ENCODE data around the gene C17orf113. TPM values are rescaled to one million over a fixed set of nuclear protein-coding genes. Genes with fewer than 3 reads are reported as not detected.
A peak's percentile ranks its signal among the peaks of the same experiment; 100 is the strongest.

C17orf113 gene
- total and polyA plus RNA-seq, 2 of the 13 experiments (the other 11 are each of a cell fraction or from before 2014, with no cell fraction given) = 0.87 to 1.1 TPM

DNA sequence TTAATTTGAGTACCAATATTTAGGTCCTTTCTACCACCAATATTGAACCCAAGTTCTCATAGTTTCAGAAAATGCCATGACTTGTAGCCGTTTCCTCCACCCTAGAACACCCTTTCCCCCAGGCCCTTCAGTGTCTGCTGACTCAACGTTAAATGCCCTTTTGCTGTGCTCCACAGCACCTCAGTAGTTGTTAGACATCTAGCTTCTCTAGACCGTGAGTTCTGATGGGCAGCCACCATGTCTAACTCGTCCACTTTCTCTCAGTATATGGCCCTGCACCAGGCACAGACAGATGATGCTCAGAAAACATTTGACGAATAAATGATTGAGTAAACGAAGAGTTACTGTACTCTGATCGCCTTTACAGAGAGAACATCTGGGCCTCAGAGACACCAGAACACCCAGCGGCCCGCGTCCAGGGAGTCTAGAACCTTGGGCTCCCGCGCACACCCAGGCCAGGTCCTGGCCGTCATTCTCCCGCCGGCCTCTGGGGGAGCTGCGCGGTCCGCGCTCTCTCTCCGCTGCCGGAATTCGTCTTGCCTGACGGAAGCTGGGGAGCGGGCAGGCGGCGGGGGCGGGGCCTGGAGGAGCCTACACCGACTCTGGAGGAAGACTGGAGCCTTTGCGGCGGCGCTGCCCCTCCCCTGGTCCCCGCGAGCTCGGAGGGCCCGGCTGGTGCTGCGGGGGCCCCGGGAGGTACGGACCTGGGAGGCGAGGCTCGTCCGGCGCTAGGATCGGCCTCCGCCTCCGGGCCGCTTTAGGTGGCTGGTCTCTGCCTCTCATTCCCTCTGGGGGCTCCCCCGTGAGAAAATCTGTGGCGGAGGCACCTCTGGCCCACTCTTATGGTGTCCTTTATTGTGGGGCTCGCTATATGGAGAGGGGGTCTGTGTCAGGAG, 30.6 kb downstream of the C17orf113 start, which contains the start of gene NKIRAS2 (continued):
- TF ChIP-seq, protein P1, sequence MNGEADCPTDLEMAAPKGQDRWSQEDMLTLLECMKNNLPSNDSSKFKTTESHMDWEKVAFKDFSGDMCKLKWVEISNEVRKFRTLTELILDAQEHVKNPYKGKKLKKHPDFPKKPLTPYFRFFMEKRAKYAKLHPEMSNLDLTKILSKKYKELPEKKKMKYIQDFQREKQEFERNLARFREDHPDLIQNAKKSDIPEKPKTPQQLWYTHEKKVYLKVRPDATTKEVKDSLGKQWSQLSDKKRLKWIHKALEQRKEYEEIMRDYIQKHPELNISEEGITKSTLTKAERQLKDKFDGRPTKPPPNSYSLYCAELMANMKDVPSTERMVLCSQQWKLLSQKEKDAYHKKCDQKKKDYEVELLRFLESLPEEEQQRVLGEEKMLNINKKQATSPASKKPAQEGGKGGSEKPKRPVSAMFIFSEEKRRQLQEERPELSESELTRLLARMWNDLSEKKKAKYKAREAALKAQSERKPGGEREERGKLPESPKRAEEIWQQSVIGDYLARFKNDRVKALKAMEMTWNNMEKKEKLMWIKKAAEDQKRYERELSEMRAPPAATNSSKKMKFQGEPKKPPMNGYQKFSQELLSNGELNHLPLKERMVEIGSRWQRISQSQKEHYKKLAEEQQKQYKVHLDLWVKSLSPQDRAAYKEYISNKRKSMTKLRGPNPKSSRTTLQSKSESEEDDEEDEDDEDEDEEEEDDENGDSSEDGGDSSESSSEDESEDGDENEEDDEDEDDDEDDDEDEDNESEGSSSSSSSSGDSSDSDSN (CRISPR knock-in tag; IDR thresholded peaks at IDR 0.05) = peak; percentile 86
- TF ChIP-seq SRSF1 (optimal IDR thresholded peaks at IDR 0.05; ENCODE audit: low read depth, low read length) = no peak
- TF ChIP-seq ZNF672 (CRISPR knock-in tag; IDR thresholded peaks at IDR 0.05) = no peak
- TF ChIP-seq GTF2F1 (IDR thresholded peaks at IDR 0.05; ENCODE audit: low read length) = 0 out of 2 replicates have a peak, but pooled peaks have one; percentile 61
- no peak for TF ChIP-seq NFATC3 (CRISPR knock-in tag; IDR thresholded peaks at IDR 0.05)
- TF ChIP-seq, protein P2, sequence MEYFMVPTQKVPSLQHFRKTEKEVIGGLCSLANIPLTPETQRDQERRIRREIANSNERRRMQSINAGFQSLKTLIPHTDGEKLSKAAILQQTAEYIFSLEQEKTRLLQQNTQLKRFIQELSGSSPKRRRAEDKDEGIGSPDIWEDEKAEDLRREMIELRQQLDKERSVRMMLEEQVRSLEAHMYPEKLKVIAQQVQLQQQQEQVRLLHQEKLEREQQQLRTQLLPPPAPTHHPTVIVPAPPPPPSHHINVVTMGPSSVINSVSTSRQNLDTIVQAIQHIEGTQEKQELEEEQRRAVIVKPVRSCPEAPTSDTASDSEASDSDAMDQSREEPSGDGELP (IDR thresholded peaks at IDR 0.05; ENCODE audit: borderline replicate concordance, low read depth) = peak; percentile 63; the same call in 1 of the 2 replicates
- TF ChIP-seq PRDM15 (CRISPR knock-in tag; IDR thresholded peaks at IDR 0.05) = no peak
- 0 out of 2 replicates have a peak, but pooled peaks have one; percentile 24 for TF ChIP-seq CHD2 (IDR thresholded peaks at IDR 0.05; ENCODE audit: low read depth, low read length)
- no peak; the same call in 1 of the 2 replicates for TF ChIP-seq ADNP (CRISPR knock-in tag; IDR thresholded peaks at IDR 0.05)
- TF ChIP-seq MLLT10 (CRISPR knock-in tag; IDR thresholded peaks at IDR 0.05) = no peak
- no peak for TF ChIP-seq BRF2 (CRISPR knock-in tag; IDR thresholded peaks at IDR 0.05)
- peak; percentile 98 for TF ChIP-seq KDM2A (CRISPR knock-in tag; IDR thresholded peaks at IDR 0.05; ENCODE audit: borderline replicate concordance, low read depth)
- peak; percentile 93 for TF ChIP-seq ZNF280D (CRISPR knock-in tag; IDR thresholded peaks at IDR 0.05)
- TF ChIP-seq RCOR2 (CRISPR knock-in tag; IDR thresholded peaks at IDR 0.05) = 0 out of 2 replicates have a peak, but pooled peaks have one; percentile 23
- TF ChIP-seq ZNF136 (CRISPR knock-in tag; IDR thresholded peaks at IDR 0.05; ENCODE audit: low read depth) = no peak

Data from HepG2 (cell line).